ENCODE measurements around the gene ATG7.

GRCh38 chr3:11570789-11571495 is 298.7 kb downstream of the ATG7 start:
- no peak for TF ChIP-seq POLR2A (IDR thresholded peaks at IDR 0.05)
- no peak for TF ChIP-seq CTCF (IDR thresholded peaks at IDR 0.05)

All from thyroid gland (tissue), 4 donors.